Left lung (tissue), 10 donors: ENCODE measurements around the gene DGKB. TPM values are rescaled to one million over a fixed set of nuclear protein-coding genes. Genes with fewer than 3 reads are reported as not detected.

Experiments
- ATAC-seq: fragments of 200-7000 bp; cut with Tn5 transposase; one replicate; pipeline ENCODE4 v1.9.1; 2020; ENCODE audit warnings: moderate library complexity
- DNase-seq, 4 donors: peaks; one replicate each; pipeline ENCODE4 v3.0.0-alpha.2; 2013 to 2020
- H3K27ac ChIP-seq, 2 donors: fragments of 200-600 bp; sonication (generic) in 1 of 2; one replicate each; pipeline versions ENCODE4 v1.5.0 to v1.8.0; 2020 to 2021
- H3K27me3 ChIP-seq, 2 donors: fragments of 200-600 bp; sonication (generic) in 1 of 2; one replicate each; pipeline versions ENCODE4 v1.5.0 to v1.8.0; 2020 to 2021
- H3K36me3 ChIP-seq, 2 donors: fragments of 200-600 bp; sonication (generic) in 1 of 2; one replicate each; pipeline versions ENCODE4 v1.5.0 to v1.8.0; 2020 to 2021
- H3K4me1 ChIP-seq, 2 donors: fragments of 200-600 bp; one replicate each; pipeline ENCODE4 v1.8.0; 2021
- H3K4me3 ChIP-seq, 2 donors: fragments of 200-600 bp; sonication (generic) in 1 of 2; one replicate each; pipeline versions ENCODE4 v1.5.0 to v1.8.0; 2020 to 2021; ENCODE audit warnings: mild to moderate bottlenecking in 1 of 2
- H3K9me3 ChIP-seq, 2 donors: fragments of 200-600 bp; sonication (generic) in 1 of 2; one replicate each; pipeline versions ENCODE4 v1.5.0 to v1.8.0; 2020 to 2021
- intact Hi-C, 2 donors: fragments of 100-400 bp; cut with DNase I; formaldehyde crosslinking; loops; one replicate each; pipeline versions ENCODE4 v1.11.2 to v1.14.2; 2022
- polyA plus RNA-seq, 6 donors: library from polyadenylated mRNA; unstranded; fragments of 120-200 nt; gene quantifications; one replicate each; pipeline ENCODE4 v1.2.1, GENCODE V29; 2013; ENCODE audit not compliant: insufficient read length in 6 of 6
- total RNA-seq, 2 donors: library from RNA; stranded (reverse); fragmentation: NEBNext Ultra II Directional; extraction: Animal tissue kit (Norgen Biotek cat#: 25700); gene quantifications; one replicate each; pipeline ENCODE4 v1.2.1, GENCODE V29; 2021
- TF ChIP-seq, protein P1 (sequence below), 2 donors: fragments of 200-600 bp; sonication (generic) in 1 of 2; IDR thresholded peaks; one replicate each; pipeline versions ENCODE4 v1.5.0 to v1.8.0; 2021; ENCODE audit warnings: antibody characterized with exemption in 2 of 2
- donor health status: DM: no; HTN: yes; CAD: no.
- donor health status: DM: no; HTN: no; CAD: no.

DGKB gene
- total and polyA plus RNA-seq, 8 donors: 0.15 to 0.31 (median 0.27) TPM; not detected in 1

DNA sequence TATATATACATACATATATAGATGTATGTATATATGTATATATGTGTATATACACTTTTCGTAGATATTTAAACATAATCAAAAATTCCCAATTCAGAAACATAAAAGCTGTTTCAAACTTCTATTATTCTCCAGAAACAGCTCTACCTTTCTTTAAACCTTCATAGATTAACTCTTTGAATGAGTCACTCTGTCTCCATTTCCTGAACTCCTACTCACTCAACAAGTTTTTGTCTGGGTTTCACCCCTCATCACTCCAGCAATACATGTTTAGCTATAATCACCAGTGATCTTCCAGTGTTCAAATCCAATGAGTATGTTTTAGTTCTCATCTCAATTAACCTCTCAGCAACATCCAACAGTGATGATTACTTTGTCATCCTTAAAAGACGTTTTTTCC lies 9.6 kb downstream of the DGKB start:
- ATAC-seq: no peak
- no peaks in the 10 kb centered on the region for H3K9me3 ChIP-seq
- no peaks in the 10 kb centered on the region for H3K27me3 ChIP-seq
- TF ChIP-seq, protein P1, sequence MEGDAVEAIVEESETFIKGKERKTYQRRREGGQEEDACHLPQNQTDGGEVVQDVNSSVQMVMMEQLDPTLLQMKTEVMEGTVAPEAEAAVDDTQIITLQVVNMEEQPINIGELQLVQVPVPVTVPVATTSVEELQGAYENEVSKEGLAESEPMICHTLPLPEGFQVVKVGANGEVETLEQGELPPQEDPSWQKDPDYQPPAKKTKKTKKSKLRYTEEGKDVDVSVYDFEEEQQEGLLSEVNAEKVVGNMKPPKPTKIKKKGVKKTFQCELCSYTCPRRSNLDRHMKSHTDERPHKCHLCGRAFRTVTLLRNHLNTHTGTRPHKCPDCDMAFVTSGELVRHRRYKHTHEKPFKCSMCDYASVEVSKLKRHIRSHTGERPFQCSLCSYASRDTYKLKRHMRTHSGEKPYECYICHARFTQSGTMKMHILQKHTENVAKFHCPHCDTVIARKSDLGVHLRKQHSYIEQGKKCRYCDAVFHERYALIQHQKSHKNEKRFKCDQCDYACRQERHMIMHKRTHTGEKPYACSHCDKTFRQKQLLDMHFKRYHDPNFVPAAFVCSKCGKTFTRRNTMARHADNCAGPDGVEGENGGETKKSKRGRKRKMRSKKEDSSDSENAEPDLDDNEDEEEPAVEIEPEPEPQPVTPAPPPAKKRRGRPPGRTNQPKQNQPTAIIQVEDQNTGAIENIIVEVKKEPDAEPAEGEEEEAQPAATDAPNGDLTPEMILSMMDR (IDR thresholded peaks at IDR 0.05): no peak
- no peak overlapping the region for H3K4me3 ChIP-seq
- H3K4me1 ChIP-seq: no peaks in the 10 kb centered on the region
- DNase-seq: no peak
- no peaks in the 10 kb centered on the region for H3K36me3 ChIP-seq
- no peak overlapping the region for H3K27ac ChIP-seq
- intact Hi-C loops: no loop called here

DNA sequence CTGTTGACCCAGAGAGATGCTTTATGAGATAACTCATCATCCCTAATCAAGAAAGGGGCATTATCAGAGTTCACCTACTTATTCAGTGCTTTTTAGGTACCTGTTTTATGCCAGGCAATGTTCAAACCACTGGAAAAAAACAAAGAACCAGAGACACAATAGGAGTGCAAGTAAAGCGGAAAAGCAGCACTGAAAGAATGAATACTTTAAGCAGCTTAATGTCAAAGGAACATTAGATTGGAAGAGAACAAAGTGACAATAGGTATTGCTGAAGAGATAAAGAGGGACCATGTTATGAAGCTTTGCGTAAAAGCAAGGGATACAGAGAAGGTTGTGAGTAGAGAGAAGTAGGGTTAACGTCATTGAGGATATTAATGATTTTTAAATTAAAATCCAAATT lies 11.3 kb downstream of the DGKB start:
- no peaks in the 10 kb centered on the region for H3K36me3 ChIP-seq
- TF ChIP-seq, protein P1 (IDR thresholded peaks at IDR 0.05): no peak
- no peaks in the 10 kb centered on the region for H3K27me3 ChIP-seq
- H3K4me1 ChIP-seq: no peaks in the 10 kb centered on the region
- H3K9me3 ChIP-seq: no peaks in the 10 kb centered on the region
- intact Hi-C loops: no loop called here
- no peak for ATAC-seq
- no peak overlapping the region for H3K4me3 ChIP-seq
- H3K27ac ChIP-seq: no peak overlapping the region
- no peak for DNase-seq

DNA sequence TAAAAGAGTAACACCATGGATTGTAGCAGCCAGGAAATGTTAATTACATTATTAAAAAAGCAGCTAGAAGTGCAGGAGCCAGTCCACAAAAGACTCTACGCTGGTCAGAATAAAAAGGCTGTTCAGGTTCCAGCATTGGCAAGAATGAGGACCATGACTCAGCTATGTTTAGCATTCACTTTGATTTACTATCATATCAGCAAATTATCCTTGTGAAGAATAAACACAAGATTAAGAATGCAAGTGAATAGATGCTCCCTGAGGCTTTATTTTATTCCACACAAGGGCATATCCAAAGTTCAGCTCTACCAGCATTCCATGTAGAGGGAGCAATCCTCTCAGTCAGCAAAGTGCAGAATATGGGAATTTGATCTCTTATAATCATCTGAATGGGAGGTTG lies 13.6 kb downstream of the DGKB start:
- H3K4me1 ChIP-seq: no peaks in the 10 kb centered on the region
- intact Hi-C loops: no loop called here
- no peaks in the 10 kb centered on the region for H3K36me3 ChIP-seq
- ATAC-seq (no peak), DNase-seq (no peak)
- TF ChIP-seq, protein P1 (IDR thresholded peaks at IDR 0.05): no peak
- no peaks in the 10 kb centered on the region for H3K9me3 ChIP-seq
- no peak overlapping the region for H3K4me3 ChIP-seq
- H3K27me3 ChIP-seq: no peaks in the 10 kb centered on the region
- H3K27ac ChIP-seq: no peak overlapping the region

DNA sequence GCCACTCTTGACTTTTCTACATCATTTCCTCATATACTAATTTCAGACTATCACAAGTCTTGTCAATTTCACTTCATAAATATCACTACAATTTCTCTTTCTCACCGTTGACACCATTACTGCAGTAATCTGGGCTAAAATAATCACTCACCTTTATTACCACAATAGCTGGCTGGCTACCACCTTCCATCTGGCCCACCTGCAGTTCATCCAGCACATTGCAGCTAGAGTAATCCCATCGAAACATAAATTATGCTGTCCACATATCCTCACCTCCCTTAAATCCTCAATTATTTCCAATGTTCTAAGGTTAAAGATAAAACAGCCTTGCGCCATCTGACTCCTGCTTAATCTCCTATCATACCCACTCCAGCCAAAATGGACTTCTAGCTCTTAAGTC lies 16.0 kb downstream of the DGKB start:
- H3K4me3 ChIP-seq: no peak overlapping the region
- H3K36me3 ChIP-seq: no peaks in the 10 kb centered on the region
- intact Hi-C loops: no loop called here
- no peaks in the 10 kb centered on the region for H3K27me3 ChIP-seq
- no peak overlapping the region for H3K27ac ChIP-seq
- ATAC-seq (no peak), DNase-seq (no peak)
- TF ChIP-seq, protein P1 (IDR thresholded peaks at IDR 0.05): no peak
- H3K9me3 ChIP-seq: no peaks in the 10 kb centered on the region
- no peaks in the 10 kb centered on the region for H3K4me1 ChIP-seq

DNA sequence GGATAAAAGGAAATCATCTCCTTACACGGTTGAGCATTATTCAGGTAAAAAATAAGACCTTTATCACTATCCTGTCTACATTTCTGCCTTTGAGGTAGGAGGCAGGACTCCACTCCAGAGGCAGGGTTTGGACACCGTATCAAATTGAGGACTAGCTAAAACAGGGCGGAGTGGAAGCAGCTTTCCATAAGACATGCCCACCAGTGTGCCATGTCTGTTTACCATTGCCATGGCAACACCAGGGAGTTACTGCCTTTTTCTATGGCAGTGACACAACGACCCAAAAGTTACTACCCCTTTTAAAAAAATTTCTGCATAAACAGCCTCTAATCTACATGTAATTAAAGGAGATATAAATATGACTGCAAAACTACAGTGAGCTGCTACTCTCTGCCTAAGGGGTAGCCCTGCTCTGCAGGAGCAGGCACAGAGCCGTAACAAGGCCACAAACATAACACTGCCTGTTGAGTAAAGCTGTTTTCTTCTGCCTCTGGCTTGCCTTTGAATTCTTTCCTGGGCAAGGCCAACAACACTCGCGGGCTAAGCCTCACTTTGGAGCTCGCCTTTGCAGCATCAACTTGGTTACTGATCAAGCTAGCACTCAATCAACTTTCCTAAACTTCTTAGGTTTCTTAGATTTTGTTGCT lies 26.5 kb downstream of the DGKB start:
- DNase-seq: no peak
- no peak for ATAC-seq
- no peaks in the 10 kb centered on the region for H3K36me3 ChIP-seq
- H3K4me3 ChIP-seq: no peak overlapping the region
- H3K27me3 ChIP-seq: no peaks in the 10 kb centered on the region
- H3K27ac ChIP-seq: no peak overlapping the region
- no peaks in the 10 kb centered on the region for H3K4me1 ChIP-seq
- intact Hi-C loops: no loop called here
- TF ChIP-seq, protein P1 (IDR thresholded peaks at IDR 0.05): no peak
- H3K9me3 ChIP-seq: no peaks in the 10 kb centered on the region
